AG09319 (cell line): Measurements from ENCODE around the gene RGS1.

Experiments used
- DNase-seq: peaks from one replicate; pipeline ENCODE4 v3.0.0-alpha.2; 2010; ENCODE audit warnings: low read depth; ENCODE audit errors: extremely low read depth
- TF ChIP-seq, protein P1 (sequence below): IDR thresholded peaks from 2 replicates; pipeline ENCODE4 v1.5.1; 2011; ENCODE audit warnings: low read depth, mild to moderate bottlenecking, inconsistent platforms, low read length, moderate library complexity

The RGS1 gene

DNA sequence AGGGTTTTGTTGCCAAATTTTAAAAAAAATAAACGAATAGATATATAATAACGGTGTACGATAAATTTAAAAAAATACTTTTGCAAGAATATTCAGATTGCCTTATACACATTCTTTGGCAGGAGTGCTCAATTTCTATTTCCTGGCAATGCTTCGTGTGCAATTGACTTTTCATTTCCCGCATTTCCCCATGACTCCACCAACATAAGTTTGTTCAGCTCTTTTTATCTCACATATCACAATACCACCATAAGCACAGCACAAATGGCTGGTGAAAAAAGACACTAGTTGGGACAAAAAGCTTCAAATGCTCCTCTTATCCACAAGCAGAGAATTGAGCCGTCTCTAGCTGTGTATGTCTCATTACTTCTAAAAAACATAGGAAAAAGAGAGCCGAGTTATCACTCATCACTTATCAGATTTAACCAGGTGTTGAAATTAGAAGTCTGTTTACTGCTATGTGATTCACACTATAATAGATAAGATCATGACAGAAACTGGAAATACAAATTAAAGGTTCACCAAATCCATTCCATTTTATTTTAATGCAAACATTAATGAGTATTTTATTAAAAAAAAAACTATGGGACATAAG lies 28.9 kb upstream of the RGS1 start:
- TF ChIP-seq, protein P1, sequence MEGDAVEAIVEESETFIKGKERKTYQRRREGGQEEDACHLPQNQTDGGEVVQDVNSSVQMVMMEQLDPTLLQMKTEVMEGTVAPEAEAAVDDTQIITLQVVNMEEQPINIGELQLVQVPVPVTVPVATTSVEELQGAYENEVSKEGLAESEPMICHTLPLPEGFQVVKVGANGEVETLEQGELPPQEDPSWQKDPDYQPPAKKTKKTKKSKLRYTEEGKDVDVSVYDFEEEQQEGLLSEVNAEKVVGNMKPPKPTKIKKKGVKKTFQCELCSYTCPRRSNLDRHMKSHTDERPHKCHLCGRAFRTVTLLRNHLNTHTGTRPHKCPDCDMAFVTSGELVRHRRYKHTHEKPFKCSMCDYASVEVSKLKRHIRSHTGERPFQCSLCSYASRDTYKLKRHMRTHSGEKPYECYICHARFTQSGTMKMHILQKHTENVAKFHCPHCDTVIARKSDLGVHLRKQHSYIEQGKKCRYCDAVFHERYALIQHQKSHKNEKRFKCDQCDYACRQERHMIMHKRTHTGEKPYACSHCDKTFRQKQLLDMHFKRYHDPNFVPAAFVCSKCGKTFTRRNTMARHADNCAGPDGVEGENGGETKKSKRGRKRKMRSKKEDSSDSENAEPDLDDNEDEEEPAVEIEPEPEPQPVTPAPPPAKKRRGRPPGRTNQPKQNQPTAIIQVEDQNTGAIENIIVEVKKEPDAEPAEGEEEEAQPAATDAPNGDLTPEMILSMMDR: no peak

DNA sequence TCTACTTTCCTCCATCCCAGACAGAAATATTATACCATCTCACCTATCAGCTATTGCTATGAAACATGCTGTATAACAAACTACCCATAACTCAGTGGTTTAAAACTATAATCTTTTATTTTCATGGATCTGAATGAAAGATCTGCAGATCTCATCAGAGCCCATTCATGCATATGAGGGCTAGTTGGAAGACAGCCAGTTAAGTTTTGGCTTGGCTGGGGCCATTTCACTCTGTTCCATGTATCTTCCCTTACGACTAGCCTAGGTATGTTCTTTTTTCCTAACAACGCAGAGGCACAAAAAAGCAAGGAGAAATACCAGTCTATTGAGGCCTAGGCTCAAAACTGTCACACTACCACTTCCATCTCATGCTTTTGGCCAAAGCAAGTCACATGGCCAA lies 28.1 kb upstream of the RGS1 start:
- DNase-seq: no peak
- TF ChIP-seq, protein P1: no peak

More for the DNA sequence above, 28.9 kb upstream of the RGS1 start:
- DNase-seq: no peak

DNA sequence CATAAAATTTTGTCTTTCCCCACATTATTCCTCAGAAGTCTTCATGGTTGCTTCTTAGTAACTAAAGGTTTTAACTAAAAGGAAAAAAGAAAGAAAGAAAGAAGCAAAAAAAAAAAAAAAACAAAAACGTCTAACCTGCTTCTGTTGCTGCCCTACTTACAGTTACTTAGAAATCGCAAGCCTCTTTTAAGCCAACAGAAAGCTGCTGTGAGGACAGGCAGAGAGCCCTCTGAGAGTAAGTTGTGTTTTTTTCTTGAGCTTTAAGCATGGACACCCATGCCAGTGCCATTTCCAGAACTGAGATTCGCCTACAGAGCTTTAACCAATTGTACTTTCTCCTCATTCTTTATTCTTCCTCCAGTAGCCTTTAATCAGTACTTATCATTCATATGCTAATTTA lies 25.6 kb upstream of the RGS1 start:
- DNase-seq: no peak
- TF ChIP-seq, protein P1: no peak

DNA sequence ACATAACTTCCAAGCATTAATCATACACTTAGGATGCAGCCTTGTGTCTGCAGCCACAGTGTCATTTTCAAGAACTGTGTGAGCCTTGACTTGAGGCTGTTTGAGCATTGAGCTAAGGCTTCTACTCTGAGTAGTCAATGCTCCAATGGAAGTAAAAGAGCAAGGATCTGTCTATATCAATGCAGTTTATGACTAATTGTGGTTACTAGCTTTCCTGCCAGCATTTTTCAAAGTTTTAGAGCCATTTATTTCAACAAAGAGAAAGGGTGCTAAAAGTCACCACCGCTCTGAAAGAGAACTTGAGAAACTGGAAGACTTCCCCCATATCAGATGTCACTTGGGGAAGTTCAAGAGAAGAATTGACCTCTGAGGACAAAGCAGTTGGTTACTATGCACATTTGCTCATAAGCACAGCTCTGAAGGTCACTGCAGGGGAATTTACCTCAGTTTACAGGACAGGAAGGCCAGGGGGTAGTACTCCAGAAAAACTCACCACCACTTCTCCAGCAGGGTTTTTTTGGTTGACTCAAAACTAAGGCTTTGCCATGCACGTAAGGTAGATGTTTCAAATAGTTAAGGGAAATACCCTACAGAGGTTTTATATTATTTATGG lies 24.5 kb upstream of the RGS1 start:
- DNase-seq: peak; percentile 54

DNA sequence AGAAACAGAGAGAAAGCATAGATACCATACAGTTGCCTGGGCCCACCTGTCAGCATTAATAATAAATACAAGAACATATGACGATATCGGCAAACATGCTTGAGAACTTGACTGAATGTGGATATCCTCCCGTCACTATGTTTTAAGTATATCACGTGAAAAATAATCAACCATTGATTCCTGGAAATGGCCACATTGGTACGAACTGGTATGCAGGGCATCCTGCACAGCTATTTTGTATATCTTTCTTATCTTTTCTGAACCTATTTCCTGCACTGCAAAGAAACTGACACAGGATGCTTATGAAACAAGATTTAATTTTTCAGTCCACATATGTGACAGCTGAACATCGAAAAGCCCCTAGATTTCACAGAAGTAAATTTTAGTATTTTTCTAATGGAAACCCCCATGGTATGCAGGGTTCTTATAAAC lies 22.8 kb upstream of the RGS1 start:
- no peak for DNase-seq
- TF ChIP-seq, protein P1: no peak

More for the DNA sequence above, 24.5 kb upstream of the RGS1 start:
- TF ChIP-seq, protein P1: no peak

DNA sequence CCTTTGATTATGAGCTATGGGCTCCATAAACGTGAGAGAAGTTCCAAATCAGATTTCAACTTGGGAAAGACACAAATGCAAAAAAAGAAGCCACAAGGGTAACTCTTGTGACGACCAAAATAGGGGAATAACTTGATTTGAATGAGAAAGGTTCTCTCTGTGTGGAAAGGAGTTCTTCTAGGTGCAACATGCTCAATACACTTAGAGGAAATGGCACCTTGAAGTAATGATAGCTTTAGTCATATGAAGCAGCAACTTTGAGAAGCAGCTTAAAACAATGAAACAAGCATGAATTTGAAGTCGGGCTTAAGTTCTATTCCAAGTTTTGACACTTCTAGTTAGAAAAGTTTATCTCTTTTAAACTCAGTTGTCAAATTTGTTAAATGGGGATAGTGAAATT lies 21.8 kb upstream of the RGS1 start:
- no peak for DNase-seq
- TF ChIP-seq, protein P1: no peak

DNA sequence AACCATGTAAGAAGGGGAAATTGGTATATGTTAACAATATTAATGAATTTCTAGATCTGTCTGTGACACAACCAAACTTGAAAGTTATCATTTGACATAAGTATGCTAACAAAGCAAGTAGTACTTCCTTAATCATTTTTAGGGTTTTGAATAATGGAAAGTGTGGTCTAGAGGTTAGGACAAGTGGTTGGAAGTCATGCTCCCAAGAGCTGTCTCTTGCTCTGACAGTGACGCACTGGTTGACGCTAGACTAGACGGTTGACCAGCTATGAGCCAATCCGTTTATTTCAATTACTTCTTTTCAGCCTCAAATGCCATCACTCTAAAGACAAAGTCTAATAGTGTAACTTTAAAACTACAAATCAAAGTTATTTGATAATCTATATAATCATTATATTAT lies 20.7 kb upstream of the RGS1 start:
- TF ChIP-seq, protein P1: no peak

More for the DNA sequence above, 20.7 kb upstream of the RGS1 start:
- no peak for DNase-seq
